ENCODE measurements around the gene CATSPERZ.
A peak's percentile ranks its signal among the peaks of the same experiment; 100 is the strongest.

- TF ChIP-seq CTCF (IDR thresholded peaks at IDR 0.05; ENCODE audit: insufficient read depth, low read length) (peak; percentile 87), POLR2AphosphoS5 (IDR thresholded peaks at IDR 0.05; ENCODE audit: low read depth) (peak; percentile 69), SPI1 (IDR thresholded peaks at IDR 0.05; ENCODE audit: borderline replicate concordance, low read depth) (peak; percentile 15; the same call in 1 of the 2 replicates), GABPA (IDR thresholded peaks at IDR 0.05; ENCODE audit: low read depth) (0 out of 2 replicates have a peak, but pooled peaks have one; percentile 7), REST (IDR thresholded peaks at IDR 0.05; ENCODE audit: insufficient replicate concordance, low read depth) (peak; percentile 5)
These were observed 4.3 kb downstream of the CATSPERZ start for GRCh38 chr11:64304316-64305072.

All from HL-60 (cell line).